Right lobe of liver (tissue), 4 donors: ENCODE measurements around the gene FMO1.

Source experiments
- POLR2A ChIP-seq: fragments of 450-650 bp; IDR thresholded peaks from one replicate; pipeline ENCODE4 v1.6.1; 2017; ENCODE audit warnings: antibody characterized with exemption, mild to moderate bottlenecking
- TF ChIP-seq, protein P1 (sequence below), 4 donors: fragments of 200-600 bp in 3 of 4; fragments of 450-650 bp in 1 of 4; IDR thresholded peaks; one replicate each; pipeline versions ENCODE4 v1.5.1 to v1.8.0; 2016 to 2022; ENCODE audit warnings: antibody characterized with exemption in 4 of 4, mild to moderate bottlenecking in 2 of 4
- donor health status: DM: no; HTN: no; CAD: no.
- donor health status: DM: no; HTN: no; CAD: no.
- donor health status: DM: no; HTN: yes; CAD: no.

DNA sequence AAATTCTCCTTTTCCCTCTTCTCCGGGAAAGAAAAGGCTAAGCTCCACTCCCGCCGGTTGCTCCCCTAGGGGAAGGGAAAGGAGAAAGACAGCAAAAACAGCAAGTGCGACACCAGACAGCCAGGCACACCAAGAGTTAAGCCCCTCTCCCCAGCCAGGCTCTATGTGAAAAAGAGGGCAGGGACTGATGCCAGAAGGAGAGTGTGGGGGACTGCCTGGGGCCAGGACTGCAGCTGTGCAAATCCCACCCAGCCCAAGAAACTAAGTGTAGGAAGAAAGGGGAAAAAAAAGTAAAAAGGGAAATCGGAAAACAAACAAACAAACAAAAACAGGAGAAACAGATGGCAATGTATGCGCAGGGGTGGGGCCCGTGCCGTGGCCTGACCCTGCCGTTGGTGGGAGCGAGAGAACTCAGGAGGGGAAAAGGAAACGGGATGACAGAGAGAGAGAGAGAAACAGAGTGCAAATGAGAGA lies 27.7 kb upstream of the FMO1 start:
- TF ChIP-seq, protein P1, sequence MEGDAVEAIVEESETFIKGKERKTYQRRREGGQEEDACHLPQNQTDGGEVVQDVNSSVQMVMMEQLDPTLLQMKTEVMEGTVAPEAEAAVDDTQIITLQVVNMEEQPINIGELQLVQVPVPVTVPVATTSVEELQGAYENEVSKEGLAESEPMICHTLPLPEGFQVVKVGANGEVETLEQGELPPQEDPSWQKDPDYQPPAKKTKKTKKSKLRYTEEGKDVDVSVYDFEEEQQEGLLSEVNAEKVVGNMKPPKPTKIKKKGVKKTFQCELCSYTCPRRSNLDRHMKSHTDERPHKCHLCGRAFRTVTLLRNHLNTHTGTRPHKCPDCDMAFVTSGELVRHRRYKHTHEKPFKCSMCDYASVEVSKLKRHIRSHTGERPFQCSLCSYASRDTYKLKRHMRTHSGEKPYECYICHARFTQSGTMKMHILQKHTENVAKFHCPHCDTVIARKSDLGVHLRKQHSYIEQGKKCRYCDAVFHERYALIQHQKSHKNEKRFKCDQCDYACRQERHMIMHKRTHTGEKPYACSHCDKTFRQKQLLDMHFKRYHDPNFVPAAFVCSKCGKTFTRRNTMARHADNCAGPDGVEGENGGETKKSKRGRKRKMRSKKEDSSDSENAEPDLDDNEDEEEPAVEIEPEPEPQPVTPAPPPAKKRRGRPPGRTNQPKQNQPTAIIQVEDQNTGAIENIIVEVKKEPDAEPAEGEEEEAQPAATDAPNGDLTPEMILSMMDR (IDR thresholded peaks at IDR 0.05), result no peak
- no peak for TF ChIP-seq POLR2A
